Cerebellar nuclear complex (tissue), 1 donor: ENCODE results near the gene DNER.

Experiments used
- DNase-seq, 2 experiments: peaks; one replicate each; lab custom pipeline; 2025; lab: John Stamatoyannopoulos, UW

The DNER gene

GRCh38 chr2:229501051-229501794 is 213.1 kb downstream of the DNER start:
- no peak for DNase-seq

DNA sequence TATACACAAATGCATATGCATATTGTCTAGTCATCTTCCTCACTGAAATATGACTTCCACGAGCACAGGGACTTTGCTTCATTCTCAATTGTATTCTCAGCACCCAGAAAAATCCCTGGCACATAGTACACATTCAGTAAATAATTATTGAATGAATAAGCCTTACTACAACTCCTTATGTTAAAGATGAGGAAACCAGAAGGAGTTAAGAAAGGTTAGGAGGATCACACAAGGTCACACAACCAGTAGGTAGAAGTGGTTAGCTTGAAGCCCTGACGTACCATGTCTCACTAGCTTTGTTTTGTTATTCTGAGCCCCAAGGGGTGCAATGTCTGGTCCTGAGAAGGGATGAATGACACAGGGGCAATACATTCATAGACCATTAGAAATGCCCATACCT is 222.3 kb downstream of the DNER start:
- no peak for DNase-seq

- no peak for DNase-seq
Observed at GRCh38 chr2:229490167-229490566, 224.2 kb downstream of the DNER start.

GRCh38 chr2:229489016-229489415 is 225.3 kb downstream of the DNER start:
- DNase-seq, result no peak

- no peak for DNase-seq
Observed at GRCh38 chr2:229488232-229488631, 226.1 kb downstream of the DNER start.

GRCh38 chr2:229486673-229487072 is 227.7 kb downstream of the DNER start:
- no peak for DNase-seq

DNA sequence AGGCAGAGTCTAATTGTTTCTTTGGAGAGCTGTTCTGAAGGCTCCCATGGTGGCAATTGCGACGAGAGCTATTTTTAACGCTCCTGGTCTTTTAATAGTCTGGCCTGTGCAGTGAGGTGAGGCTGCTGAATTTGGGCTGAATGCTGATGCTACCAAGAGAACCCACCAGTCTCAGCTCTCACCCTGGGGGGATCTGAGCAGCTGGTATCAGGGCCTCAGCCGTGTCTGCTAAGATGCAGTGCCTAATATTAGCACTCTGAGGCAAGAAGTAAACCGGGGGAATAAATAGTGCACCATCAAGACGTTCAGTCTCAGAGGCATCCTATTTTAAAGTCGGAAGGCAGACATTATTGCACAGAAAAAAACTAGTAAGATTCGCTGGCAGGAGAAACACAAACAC is 228.5 kb downstream of the DNER start:
- no peak for DNase-seq

DNA sequence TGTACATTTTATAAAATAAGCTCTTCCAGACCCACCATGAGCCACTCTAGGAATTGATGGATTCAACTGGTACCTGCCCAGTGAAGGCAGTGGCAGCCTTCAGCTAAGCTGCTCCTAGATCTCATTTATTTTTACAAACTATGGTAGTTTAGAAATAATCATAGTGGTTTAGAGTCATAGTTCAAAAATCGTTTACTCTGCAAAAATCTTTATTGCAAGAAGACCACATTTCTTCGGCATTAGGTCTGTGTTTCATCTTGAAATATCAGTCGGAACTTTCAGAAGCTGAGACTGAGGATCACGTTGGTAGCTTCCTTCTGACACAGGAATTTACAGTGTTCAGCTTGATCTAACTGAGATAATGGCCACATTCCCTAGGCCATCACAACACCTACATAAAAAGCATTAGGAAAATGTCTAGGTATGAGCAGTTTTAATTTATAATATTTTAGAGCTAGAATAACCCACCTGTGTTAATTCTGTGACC is 237.0 kb downstream of the DNER start:
- no peak for DNase-seq

- no peak for DNase-seq
Observed at GRCh38 chr2:229475778-229476177, 238.6 kb downstream of the DNER start.

- no peak for DNase-seq
Observed at GRCh38 chr2:229474125-229474524, 240.2 kb downstream of the DNER start.

- no peak for DNase-seq
Observed at GRCh38 chr2:229470781-229471180, 243.6 kb downstream of the DNER start.

DNA sequence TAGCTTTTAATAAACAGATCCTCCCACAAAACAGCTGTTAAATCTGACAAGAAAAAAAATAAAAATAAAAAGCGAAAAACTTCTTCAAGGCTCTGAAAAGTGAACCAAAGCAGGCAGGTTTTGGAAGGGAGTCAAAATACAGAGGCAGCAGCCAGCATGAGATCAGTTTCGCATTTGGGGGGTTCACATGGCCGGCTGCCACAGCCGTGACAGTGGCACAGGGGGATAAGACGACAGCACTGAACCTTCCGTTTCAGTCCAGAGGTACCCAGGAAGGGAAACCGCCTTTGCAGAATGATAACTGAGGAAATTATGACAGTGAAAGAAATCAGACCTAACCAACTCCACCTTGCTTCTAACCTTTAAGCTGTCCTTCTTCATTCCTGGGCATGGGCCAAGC is 246.6 kb downstream of the DNER start:
- no peak for DNase-seq

- DNase-seq, result no peak
Observed at GRCh38 chr2:229463841-229464346, 250.5 kb downstream of the DNER start.

- no peak for DNase-seq
Observed at GRCh38 chr2:229462112-229462511, 252.2 kb downstream of the DNER start.

- DNase-seq, result no peak
Observed at GRCh38 chr2:229456091-229456490, 258.3 kb downstream of the DNER start.

GRCh38 chr2:229454934-229455631 is 259.3 kb downstream of the DNER start:
- no peak for DNase-seq

DNA sequence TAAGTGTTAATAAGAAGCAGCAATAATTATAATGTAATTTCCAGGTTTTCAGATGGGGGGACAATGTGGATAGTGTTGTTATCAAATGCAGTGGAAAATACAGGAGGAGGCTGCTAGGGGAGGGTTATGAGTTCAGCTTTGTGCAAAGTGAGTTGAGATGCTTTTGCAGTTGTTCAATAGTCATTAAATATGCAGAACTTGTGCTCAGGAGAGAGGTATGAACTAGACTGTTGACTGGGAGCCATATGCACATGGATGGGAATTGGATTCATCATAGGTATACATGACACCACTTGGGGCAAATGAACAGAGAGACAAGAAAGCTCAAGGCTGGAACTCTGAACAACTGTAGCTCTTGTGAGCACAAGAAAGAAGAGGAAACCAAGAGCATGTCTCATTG is 261.1 kb downstream of the DNER start:
- DNase-seq, result no peak

GRCh38 chr2:229451852-229452251 is 262.5 kb downstream of the DNER start:
- no peak for DNase-seq

GRCh38 chr2:229447227-229447626 is 267.1 kb downstream of the DNER start:
- no peak for DNase-seq

GRCh38 chr2:229446350-229446749 is 268.0 kb downstream of the DNER start:
- DNase-seq, result no peak

DNA sequence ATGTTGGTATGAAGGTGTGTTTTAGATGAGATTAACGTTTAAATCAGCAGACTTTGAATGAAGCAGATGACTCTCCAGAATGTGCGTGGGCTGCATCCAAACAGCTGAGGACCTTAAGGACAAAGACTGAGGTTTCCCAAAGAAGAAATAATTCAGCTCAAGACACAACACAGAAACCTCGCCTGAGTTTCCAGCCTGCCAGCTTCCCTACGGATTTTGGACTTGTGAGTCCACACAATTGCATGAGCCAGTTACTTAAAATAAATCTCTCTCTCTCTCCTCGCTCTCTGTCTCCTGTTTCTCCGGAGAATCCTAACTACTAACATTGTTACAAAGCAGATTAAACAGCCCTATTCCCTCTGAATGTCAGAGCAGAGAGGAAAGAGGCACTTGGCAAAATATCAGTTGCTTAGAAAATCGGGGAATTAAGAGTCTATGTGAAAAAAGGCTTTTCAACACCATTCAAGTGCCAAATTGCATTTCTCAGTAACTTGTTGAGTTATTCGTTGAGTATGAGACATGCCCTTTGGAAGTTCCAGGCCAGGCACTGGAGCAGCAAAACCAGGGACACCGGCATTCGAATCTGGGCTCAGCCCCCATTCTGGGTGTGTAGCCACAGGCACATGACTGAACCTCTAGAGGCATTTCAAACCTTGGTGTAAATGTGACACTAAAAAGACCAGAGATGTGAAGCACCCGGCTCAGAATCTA is 268.7 kb downstream of the DNER start:
- DNase-seq, result no peak

DNA sequence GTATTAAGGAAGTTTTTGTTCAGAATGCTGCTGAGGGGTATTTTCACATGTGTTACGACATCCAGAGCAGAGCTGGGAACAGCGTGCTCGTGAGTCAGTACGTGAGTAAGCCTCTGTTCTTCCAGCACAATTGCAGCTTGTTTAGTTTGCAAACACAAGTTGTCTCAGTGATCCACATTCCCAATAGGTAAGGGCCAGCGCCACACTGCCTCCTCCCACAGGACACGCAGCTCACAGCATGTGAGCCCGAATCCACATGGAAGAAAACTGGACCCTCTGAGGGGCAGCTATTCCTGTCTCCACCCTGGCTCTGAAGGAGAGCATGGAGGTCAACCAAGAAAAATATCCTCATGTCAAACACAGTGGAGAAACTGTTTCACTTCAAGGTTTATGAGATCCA is 269.3 kb downstream of the DNER start:
- no peak for DNase-seq
